ENCODE data around the gene KRTDAP.

Gene KRTDAP

GRCh38 chr19:35529241-35530218 is 39.3 kb upstream of the KRTDAP start:
- no peak for DNase-seq (ENCODE audit: low read depth, low spot score)
- Histone ChIP-seq H3K9me3 (ENCODE audit: low read depth, low read length) (no peaks in the 10 kb centered on the region), H3K4me3 (no peak overlapping the region), H3K36me3 (ENCODE audit: insufficient read depth, low read length) (no peaks in the 10 kb centered on the region), H3K9ac (ENCODE audit: insufficient read length) (no peak overlapping the region), H3K27ac (no peak overlapping the region)
- TF ChIP-seq FOXP2 (optimal IDR thresholded peaks at IDR 0.05; ENCODE audit: control extremely low read depth, extremely low read length, insufficient read depth) (no peak), EZH2 (IDR thresholded peaks at IDR 0.05) (no peak), POLR2AphosphoS5 (IDR thresholded peaks at IDR 0.05; ENCODE audit: borderline replicate concordance, low read depth, low read length) (no peak)

GRCh38 chr19:35528218-35529038 is 38.2 kb upstream of the KRTDAP start, which contains the start of gene SBSN:
Gene SBSN, minus strand, starts transcription at chr19:35528311. Its CDS starts 30 bp downstream, at chr19:35528281.
- H3K9ac ChIP-seq (ENCODE audit: insufficient read length) = no peak within 1 kb of the TSS
- no peaks in the 10 kb centered on the region for H3K36me3 ChIP-seq (ENCODE audit: insufficient read depth, low read length)
- no peak within 1 kb of the TSS for H3K27ac ChIP-seq
- no peak for DNase-seq (ENCODE audit: low read depth, low spot score)
- TF ChIP-seq FOXP2 (optimal IDR thresholded peaks at IDR 0.05; ENCODE audit: control extremely low read depth, extremely low read length, insufficient read depth) = no peak
- no peak for TF ChIP-seq POLR2AphosphoS5 (IDR thresholded peaks at IDR 0.05; ENCODE audit: borderline replicate concordance, low read depth, low read length)
- TF ChIP-seq EZH2 (IDR thresholded peaks at IDR 0.05) = no peak
- no peak within 1 kb of the TSS for H3K4me3 ChIP-seq
- H3K9me3 ChIP-seq (ENCODE audit: low read depth, low read length) = no peaks in the 10 kb centered on the region

- Histone ChIP-seq H3K36me3 (ENCODE audit: insufficient read depth, low read length) (no peaks in the 10 kb centered on the region), H3K9me3 (ENCODE audit: low read depth, low read length) (no peaks in the 10 kb centered on the region), H3K27ac (no peak overlapping the region), H3K9ac (ENCODE audit: insufficient read length) (no peak overlapping the region), H3K4me3 (no peak overlapping the region)
- no peak for DNase-seq (ENCODE audit: low read depth, low spot score)
- TF ChIP-seq FOXP2 (optimal IDR thresholded peaks at IDR 0.05; ENCODE audit: control extremely low read depth, extremely low read length, insufficient read depth) (no peak), EZH2 (IDR thresholded peaks at IDR 0.05) (no peak), POLR2AphosphoS5 (IDR thresholded peaks at IDR 0.05; ENCODE audit: borderline replicate concordance, low read depth, low read length) (no peak)
Observed at GRCh38 chr19:35525873-35526272, 35.6 kb upstream of the KRTDAP start.

DNA sequence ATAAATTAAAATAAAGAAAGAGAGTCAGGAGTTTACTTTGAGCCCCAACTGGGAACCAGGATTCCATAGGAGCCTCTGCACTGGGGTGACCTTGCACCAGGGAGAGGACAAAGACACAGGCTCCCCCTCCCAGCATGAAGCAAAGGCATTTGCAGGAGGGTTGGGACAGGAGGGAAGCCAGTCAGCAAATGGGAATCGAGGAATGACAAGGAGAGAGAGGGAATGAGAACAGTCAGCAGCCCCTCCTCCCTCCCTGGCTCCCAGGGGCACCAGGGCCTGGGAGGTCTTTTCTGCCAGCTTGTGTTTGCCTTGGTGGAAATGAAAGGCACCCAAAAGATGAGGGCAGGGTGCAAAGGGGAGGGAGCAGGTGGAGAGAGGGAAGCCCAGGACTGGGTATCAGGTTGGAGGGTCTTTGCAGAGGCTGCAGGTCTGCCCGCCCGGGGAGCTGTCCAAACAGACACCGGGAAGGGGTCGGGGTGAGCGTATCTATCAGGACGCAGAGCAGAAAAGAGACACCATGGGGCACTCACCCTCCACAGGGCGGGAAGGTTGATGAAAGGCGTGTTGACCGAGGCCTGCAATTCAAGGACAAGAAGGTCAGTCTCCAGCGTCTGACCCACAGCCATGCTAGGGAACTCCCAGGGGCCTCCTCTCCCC is 34.0 kb upstream of the KRTDAP start:
- Histone ChIP-seq H3K9me3 (ENCODE audit: low read depth, low read length) (no peaks in the 10 kb centered on the region), H3K4me3 (no peak overlapping the region), H3K9ac (ENCODE audit: insufficient read length) (no peak overlapping the region), H3K27ac (no peak overlapping the region), H3K36me3 (ENCODE audit: insufficient read depth, low read length) (no peaks in the 10 kb centered on the region)
- no peak for DNase-seq (ENCODE audit: low read depth, low spot score)
- TF ChIP-seq FOXP2 (optimal IDR thresholded peaks at IDR 0.05; ENCODE audit: control extremely low read depth, extremely low read length, insufficient read depth) (no peak), EZH2 (IDR thresholded peaks at IDR 0.05) (no peak), POLR2AphosphoS5 (IDR thresholded peaks at IDR 0.05; ENCODE audit: borderline replicate concordance, low read depth, low read length) (no peak)

DNA sequence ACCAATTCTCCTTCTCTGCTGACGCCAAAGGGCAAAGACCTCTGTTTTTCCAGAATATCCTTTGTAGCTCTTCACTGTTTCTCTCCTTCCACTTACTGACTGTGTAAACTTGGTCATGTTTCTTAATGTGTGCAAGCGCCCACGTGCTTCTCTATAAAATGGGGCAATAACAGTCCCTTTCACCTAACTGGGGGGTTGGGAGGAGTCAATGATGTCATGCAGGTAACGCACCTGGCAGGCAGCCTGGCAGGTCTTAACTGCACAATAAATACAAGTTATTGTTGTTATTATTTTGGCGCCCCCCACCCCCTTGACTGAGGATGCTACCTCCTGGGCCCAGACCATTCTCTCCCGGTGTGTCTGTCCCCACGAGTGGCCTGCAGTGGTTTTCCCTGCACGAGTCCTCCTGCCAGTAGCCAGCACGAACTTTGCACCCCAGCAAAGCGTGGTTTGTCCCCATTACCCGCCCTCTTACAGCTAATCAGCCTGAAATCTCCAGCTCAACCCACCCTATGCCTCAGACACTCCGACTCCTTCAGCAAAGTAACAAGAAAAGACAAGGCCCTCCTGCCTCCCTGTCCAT is 32.6 kb upstream of the KRTDAP start:
- Histone ChIP-seq H3K36me3 (ENCODE audit: insufficient read depth, low read length) (no peaks in the 10 kb centered on the region), H3K9ac (ENCODE audit: insufficient read length) (no peak overlapping the region), H3K9me3 (ENCODE audit: low read depth, low read length) (no peaks in the 10 kb centered on the region), H3K4me3 (no peak overlapping the region), H3K27ac (no peak overlapping the region)
- no peak for DNase-seq (ENCODE audit: low read depth, low spot score)
- TF ChIP-seq EZH2 (IDR thresholded peaks at IDR 0.05) (no peak), FOXP2 (optimal IDR thresholded peaks at IDR 0.05; ENCODE audit: control extremely low read depth, extremely low read length, insufficient read depth) (no peak), POLR2AphosphoS5 (IDR thresholded peaks at IDR 0.05; ENCODE audit: borderline replicate concordance, low read depth, low read length) (no peak)

DNA sequence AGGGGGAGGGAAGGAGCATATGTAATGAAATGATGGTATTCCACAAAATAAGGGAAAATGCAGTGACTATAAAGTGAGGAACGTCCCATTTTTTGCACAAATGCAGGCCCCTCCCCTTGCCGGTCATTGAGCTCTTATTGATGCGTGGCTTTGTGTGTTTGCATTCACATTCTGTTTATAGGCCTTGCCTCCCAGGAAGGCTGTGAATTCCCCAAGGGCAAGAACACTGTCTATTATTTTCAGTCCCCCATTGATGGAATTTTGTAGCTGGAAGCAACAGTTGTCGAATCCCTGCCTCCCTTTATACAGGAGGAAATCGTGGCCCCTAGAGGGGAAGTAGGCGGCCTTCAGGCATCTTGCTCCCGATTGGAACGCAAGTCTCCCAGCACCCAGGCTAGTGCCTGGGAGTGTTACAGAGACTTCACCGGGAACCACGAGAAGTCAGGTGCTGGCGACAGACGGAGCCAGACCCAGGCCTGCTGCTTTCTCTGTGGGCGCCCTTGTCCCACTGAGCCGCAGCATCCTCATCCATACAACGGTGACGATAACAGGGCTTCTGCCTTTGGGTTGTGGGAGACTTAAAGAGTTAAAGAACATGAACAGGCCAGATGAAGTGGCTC is 31.0 kb upstream of the KRTDAP start:
- TF ChIP-seq FOXP2 (optimal IDR thresholded peaks at IDR 0.05; ENCODE audit: control extremely low read depth, extremely low read length, insufficient read depth) (no peak), EZH2 (IDR thresholded peaks at IDR 0.05) (no peak), POLR2AphosphoS5 (IDR thresholded peaks at IDR 0.05; ENCODE audit: borderline replicate concordance, low read depth, low read length) (no peak)
- H3K9me3 ChIP-seq (ENCODE audit: low read depth, low read length) = no peaks in the 10 kb centered on the region
- no peaks in the 10 kb centered on the region for H3K36me3 ChIP-seq (ENCODE audit: insufficient read depth, low read length)
- no peak overlapping the region for H3K4me3 ChIP-seq
- no peak overlapping the region for H3K27ac ChIP-seq
- no peak overlapping the region for H3K9ac ChIP-seq (ENCODE audit: insufficient read length)
- no peak for DNase-seq (ENCODE audit: low read depth, low spot score)

DNA sequence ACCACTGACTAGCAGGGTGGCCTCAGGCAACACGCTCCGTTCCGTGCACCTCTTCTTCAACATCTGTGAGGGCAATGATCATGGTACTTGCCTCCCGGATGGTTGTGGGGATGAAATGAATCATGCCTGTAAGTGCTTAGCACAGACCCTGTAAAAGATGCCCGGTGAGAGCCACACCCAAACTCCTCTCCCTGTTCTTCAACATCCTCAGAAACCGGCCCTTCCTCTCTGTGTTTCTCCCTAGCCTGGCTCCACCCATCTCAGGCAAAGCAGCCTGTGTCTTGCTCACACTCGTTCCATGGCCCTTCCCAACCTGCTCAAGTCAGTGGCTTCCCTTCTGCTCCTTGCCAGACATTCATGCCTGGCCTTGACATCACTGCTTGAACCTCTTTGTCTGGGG is 29.0 kb upstream of the KRTDAP start:
- TF ChIP-seq EZH2 (IDR thresholded peaks at IDR 0.05) (no peak), FOXP2 (optimal IDR thresholded peaks at IDR 0.05; ENCODE audit: control extremely low read depth, extremely low read length, insufficient read depth) (no peak), POLR2AphosphoS5 (IDR thresholded peaks at IDR 0.05; ENCODE audit: borderline replicate concordance, low read depth, low read length) (no peak)
- DNase-seq (ENCODE audit: low read depth, low spot score) = no peak
- no peaks in the 10 kb centered on the region for H3K9me3 ChIP-seq (ENCODE audit: low read depth, low read length)
- no peak overlapping the region for H3K9ac ChIP-seq (ENCODE audit: insufficient read length)
- no peak overlapping the region for H3K27ac ChIP-seq
- no peak overlapping the region for H3K4me3 ChIP-seq
- no peaks in the 10 kb centered on the region for H3K36me3 ChIP-seq (ENCODE audit: insufficient read depth, low read length)

Measured in SK-N-MC (cell line).